HG02610 (cell line): Measurements from ENCODE around the gene FOXC2.

Experiments used
- ATAC-seq: cut with Tn5 transposase; IDR thresholded peaks from one replicate; pipeline ENCODE4 v1.9.1; 2021; ENCODE audit warnings: mild to moderate bottlenecking, moderate library complexity; ENCODE audit not compliant: unreplicated experiment

FOXC2 gene

DNA sequence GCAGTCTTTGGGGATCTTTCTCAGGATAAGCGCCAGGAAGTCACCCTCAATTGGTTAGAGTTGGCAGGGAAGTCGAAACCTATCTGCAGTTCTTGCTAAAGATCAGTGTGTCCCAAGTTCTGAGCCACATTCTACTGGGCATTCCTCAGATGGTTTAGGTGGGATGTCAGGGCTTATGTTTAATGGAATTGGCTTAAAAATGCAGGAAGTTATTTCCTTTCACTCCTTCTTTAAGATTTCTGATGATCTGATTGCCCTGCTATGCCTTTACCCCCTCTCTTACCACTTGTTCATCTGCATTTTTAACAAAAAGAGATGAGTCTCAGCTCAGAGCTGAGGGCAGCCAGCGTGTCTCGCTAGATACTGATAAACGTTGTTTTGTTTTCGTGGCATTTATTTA lies 42.5 kb downstream of the FOXC2 start:
- ATAC-seq = no peak

- no peak for ATAC-seq
Observed at GRCh38 chr16:86609661-86610060, 43.0 kb downstream of the FOXC2 start.

GRCh38 chr16:86610779-86611524 lies 44.3 kb downstream of the FOXC2 start:
- ATAC-seq = no peak

- no peak for ATAC-seq
Observed at GRCh38 chr16:86611525-86611855, 44.9 kb downstream of the FOXC2 start.

DNA sequence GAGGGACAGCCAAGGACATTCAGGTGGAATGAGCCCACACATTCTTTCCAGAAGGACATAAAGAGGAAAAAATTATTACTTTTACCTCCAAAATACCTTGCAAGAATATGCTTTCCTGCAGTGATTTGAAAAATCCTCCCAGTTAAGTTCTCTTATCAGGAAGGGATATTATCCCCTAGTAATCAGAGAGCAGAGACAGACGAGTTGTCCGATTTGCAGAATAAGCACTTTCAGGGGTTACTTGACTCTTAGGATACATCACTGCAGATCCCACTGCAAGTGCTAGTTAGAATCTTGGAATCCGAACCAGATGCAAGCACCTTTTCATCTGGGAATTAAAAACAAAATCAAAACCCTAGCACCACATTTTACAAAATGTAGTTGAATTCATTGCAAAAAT lies 45.3 kb downstream of the FOXC2 start:
- no peak for ATAC-seq

DNA sequence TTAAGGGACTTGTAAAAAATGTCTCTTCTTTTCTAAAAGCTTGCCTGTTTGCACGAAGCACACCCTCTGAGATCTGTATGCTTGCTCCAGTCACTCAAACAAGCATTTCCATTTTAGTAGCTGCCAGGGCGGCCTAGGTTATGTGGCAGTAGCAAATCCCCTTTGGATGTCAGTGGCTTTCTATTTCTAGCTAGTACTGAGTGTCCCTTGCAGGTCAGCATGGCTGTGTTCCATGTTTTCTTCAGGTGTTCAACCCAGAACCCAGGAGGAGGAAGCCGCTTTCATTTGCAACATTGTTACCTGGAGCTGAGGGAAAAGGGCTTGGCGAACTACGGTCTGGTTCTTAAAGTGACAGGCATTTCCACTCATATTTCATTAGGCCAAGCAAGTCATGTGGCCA lies 48.1 kb downstream of the FOXC2 start:
- ATAC-seq = no peak

DNA sequence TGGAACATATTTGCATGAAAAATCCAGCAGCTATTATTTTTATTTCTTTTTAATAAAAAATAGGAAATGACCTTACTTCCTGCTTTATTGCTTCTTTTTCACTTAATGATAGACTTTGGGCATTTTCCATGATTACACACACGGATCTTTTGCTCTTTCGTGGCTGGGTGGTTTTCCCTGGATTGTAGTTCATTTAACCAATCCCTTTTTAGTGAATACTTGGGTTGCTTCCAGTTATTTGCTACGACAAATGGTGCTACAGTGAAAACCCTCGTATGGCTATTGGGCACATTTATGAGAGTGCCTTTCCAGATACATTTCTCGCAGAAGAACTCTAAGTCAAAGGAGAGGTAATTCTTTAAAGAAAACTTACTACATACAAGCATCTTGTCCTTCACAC lies 50.3 kb downstream of the FOXC2 start:
- ATAC-seq = no peak

- ATAC-seq = no peak
Observed at GRCh38 chr16:86618431-86619238, 52.0 kb downstream of the FOXC2 start.
